Caco-2 (cell line): ENCODE data around the gene EPG5. TPM values are rescaled to one million over a fixed set of nuclear protein-coding genes. Genes with fewer than 3 reads are reported as not detected.

Experiments used
- BruUV-seq: library from RNA; stranded (reverse); fragments of 400-500 nt; replicated peaks from 2 replicates; lab custom pipeline; 2021; lab: Mats Ljungman, UMichigan
- CTCF ChIA-PET: fragments of 300-600 bp; sonication (Branson Sonifier 250); formaldehyde crosslinking; loops from one replicate; lab custom pipeline; 2022; ENCODE audit warnings: antibody characterized with exemption; lab: Charles Lee
- POLR2A ChIA-PET: fragments of 300-600 bp; sonication (Branson Sonifier 250); formaldehyde crosslinking; loops from one replicate; lab custom pipeline; 2022; ENCODE audit warnings: antibody characterized with exemption; lab: Charles Lee
- DNase-seq, 2 experiments: peaks; one replicate each; pipeline versions ENCODE4 v3.0.0 to v3.0.0-alpha.2; 2020 to 2022
- H3K27me3 ChIP-seq: replicated peaks from 2 replicates; pipeline ENCODE4 v1.6.0; 2011; ENCODE audit warnings: low read length; ENCODE audit not compliant: control insufficient read depth, insufficient read depth
- H3K36me3 ChIP-seq: 2 replicates; pipeline ENCODE4 v1.5.1; 2011; ENCODE audit warnings: low read length; ENCODE audit not compliant: control insufficient read depth, insufficient read depth
- H3K4me1 ChIP-seq: fragments of 250-450 bp; sonication (Bioruptor Pico); 2 replicates; pipeline ENCODE4 v1.5.1; 2020; ENCODE audit warnings: mild to moderate bottlenecking
- H3K4me3 ChIP-seq: 2 replicates; pipeline ENCODE4 v1.5.1; 2011; ENCODE audit warnings: low read depth, mild to moderate bottlenecking, control low read depth, low read length
- H3K9me3 ChIP-seq: fragments of 250-450 bp; sonication (Bioruptor Pico); 2 replicates; pipeline ENCODE4 v1.5.1; 2020; ENCODE audit warnings: mild to moderate bottlenecking, moderate library complexity
- H3K27ac Mint-ChIP-seq: one replicate; pipeline ENCODE4 v1.8.0; 2022; ENCODE audit warnings: mixed read lengths; ENCODE audit not compliant: unreplicated experiment
- H3K27me3 Mint-ChIP-seq: one replicate; pipeline ENCODE4 v1.8.0; 2022; ENCODE audit warnings: mixed read lengths; ENCODE audit not compliant: insufficient read depth, unreplicated experiment
- H3K36me3 Mint-ChIP-seq: one replicate; pipeline ENCODE4 v1.8.0; 2022; ENCODE audit warnings: mild to moderate bottlenecking, mixed read lengths; ENCODE audit not compliant: insufficient read depth, unreplicated experiment
- H3K4me1 Mint-ChIP-seq: one replicate; pipeline ENCODE4 v1.8.0; 2022; ENCODE audit warnings: low read depth, mixed read lengths; ENCODE audit not compliant: unreplicated experiment
- H3K4me3 Mint-ChIP-seq: one replicate; pipeline ENCODE4 v1.8.0; 2022; ENCODE audit warnings: mild to moderate bottlenecking, moderate library complexity, mixed read lengths; ENCODE audit not compliant: unreplicated experiment
- H3K9me3 Mint-ChIP-seq: one replicate; pipeline ENCODE4 v1.8.0; 2022; ENCODE audit warnings: mixed read lengths; ENCODE audit not compliant: unreplicated experiment
- intact Hi-C: fragments of 100-400 bp; cut with micrococcal nuclease; formaldehyde crosslinking; loops from one replicate; pipeline ENCODE4 v1.10.0; 2022; ENCODE audit not compliant: unreplicated experiment
- total RNA-seq: library from RNA; stranded (reverse); gene quantifications from 2 replicates; pipeline ENCODE4 v1.2.3, GENCODE V29; 2022
- TF ChIP-seq, protein P1 (sequence below), 2 experiments: fragments of 200-600 bp in 1 of 2; IDR thresholded peaks; 1 replicate in 1 of 2; 2 replicates in 1 of 2; pipeline versions ENCODE4 v1.5.1 to v1.8.0; 2011 to 2022; ENCODE audit warnings: antibody characterized with exemption in 1 of 2, control low read depth in 1 of 2, inconsistent platforms in 1 of 2, low read depth in 1 of 2, low read length in 1 of 2, mild to moderate bottlenecking in 1 of 2, moderate library complexity in 1 of 2; ENCODE audit not compliant: insufficient read depth in 1 of 2, severe bottlenecking in 1 of 2, unreplicated experiment in 1 of 2

EPG5 gene
- total RNA-seq, 1 experiment from 2014 or later, result 12.0 TPM

DNA sequence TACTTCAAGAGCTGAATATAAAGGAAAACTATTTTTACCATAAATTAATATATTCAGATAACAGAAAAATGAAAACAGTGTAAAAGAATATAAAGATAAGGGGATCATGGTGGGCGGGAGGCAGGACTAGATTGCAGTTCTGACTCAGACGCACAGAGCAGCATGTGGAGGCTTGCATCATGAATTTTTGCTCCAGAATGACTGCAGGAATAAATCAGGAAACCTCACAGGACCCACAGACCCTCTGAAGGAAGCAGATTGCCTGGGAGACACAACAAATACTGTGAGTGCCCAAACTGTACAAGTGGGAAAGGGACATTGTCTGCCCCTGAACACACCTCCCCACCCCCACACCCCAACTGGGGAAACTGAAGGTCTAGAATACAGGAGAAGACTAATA lies 160.9 kb downstream of the EPG5 start:
- Mint-ChIP-seq H3K36me3 (no peaks in the 10 kb centered on the region), H3K9me3 (peaks cover 8% of the 10 kb centered on the region), H3K27ac (no peak overlapping the region), H3K27me3 (no peaks in the 10 kb centered on the region), H3K4me1 (no peaks in the 10 kb centered on the region), H3K4me3 (no peak overlapping the region)
- intact Hi-C loops, result no loop called here
- no peak overlapping the region for H3K4me3 ChIP-seq
- no peaks in the 10 kb centered on the region for H3K9me3 ChIP-seq
- ChIA-PET CTCF (no interaction called here), POLR2A (no interaction called here)
- H3K36me3 ChIP-seq, result no peaks in the 10 kb centered on the region
- TF ChIP-seq, protein P1, sequence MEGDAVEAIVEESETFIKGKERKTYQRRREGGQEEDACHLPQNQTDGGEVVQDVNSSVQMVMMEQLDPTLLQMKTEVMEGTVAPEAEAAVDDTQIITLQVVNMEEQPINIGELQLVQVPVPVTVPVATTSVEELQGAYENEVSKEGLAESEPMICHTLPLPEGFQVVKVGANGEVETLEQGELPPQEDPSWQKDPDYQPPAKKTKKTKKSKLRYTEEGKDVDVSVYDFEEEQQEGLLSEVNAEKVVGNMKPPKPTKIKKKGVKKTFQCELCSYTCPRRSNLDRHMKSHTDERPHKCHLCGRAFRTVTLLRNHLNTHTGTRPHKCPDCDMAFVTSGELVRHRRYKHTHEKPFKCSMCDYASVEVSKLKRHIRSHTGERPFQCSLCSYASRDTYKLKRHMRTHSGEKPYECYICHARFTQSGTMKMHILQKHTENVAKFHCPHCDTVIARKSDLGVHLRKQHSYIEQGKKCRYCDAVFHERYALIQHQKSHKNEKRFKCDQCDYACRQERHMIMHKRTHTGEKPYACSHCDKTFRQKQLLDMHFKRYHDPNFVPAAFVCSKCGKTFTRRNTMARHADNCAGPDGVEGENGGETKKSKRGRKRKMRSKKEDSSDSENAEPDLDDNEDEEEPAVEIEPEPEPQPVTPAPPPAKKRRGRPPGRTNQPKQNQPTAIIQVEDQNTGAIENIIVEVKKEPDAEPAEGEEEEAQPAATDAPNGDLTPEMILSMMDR (IDR thresholded peaks at IDR 0.05; ENCODE audit: insufficient read depth in 1 of 2, low read depth in 1 of 2, low read length in 1 of 2, severe bottlenecking in 1 of 2, unreplicated experiment in 1 of 2), result no peak
- no peaks in the 10 kb centered on the region for H3K4me1 ChIP-seq
- H3K27me3 ChIP-seq, result no peaks in the 10 kb centered on the region
- no peak for DNase-seq
- BruUV-seq, result no TSS peak

DNA sequence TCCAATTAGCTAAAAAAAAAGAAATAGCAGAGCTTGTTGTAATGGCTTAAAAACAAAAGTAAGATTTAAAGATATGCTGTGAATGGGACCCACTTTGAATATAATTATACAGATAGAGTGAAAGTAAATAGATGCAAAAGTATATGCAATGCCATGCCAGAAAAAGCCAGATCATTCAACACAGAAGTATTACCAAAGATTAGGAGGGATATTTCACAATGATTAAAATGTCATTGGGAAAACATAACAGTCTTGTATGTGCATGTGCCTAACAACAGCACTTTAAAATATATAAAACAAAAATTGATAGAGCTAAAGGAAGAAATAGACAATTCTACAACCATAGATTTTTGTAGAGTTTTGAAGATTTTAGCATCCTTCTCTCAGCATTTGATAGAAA lies 161.6 kb downstream of the EPG5 start:
- no peaks in the 10 kb centered on the region for H3K27me3 Mint-ChIP-seq
- DNase-seq, result no peak
- peaks cover 8% of the 10 kb centered on the region for H3K9me3 Mint-ChIP-seq
- no TSS peak for BruUV-seq
- no peak overlapping the region for H3K4me3 ChIP-seq
- no peak overlapping the region for H3K27ac Mint-ChIP-seq
- H3K4me3 Mint-ChIP-seq, result no peak overlapping the region
- intact Hi-C loops, result no loop called here
- ChIA-PET CTCF (no interaction called here), POLR2A (no interaction called here)
- no peaks in the 10 kb centered on the region for H3K4me1 ChIP-seq
- TF ChIP-seq, protein P1 (IDR thresholded peaks at IDR 0.05; ENCODE audit: insufficient read depth in 1 of 2, low read depth in 1 of 2, low read length in 1 of 2, severe bottlenecking in 1 of 2, unreplicated experiment in 1 of 2), result no peak
- no peaks in the 10 kb centered on the region for H3K36me3 Mint-ChIP-seq
- no peaks in the 10 kb centered on the region for H3K9me3 ChIP-seq
- H3K36me3 ChIP-seq, result no peaks in the 10 kb centered on the region
- H3K4me1 Mint-ChIP-seq, result no peaks in the 10 kb centered on the region
- H3K27me3 ChIP-seq, result no peaks in the 10 kb centered on the region

DNA sequence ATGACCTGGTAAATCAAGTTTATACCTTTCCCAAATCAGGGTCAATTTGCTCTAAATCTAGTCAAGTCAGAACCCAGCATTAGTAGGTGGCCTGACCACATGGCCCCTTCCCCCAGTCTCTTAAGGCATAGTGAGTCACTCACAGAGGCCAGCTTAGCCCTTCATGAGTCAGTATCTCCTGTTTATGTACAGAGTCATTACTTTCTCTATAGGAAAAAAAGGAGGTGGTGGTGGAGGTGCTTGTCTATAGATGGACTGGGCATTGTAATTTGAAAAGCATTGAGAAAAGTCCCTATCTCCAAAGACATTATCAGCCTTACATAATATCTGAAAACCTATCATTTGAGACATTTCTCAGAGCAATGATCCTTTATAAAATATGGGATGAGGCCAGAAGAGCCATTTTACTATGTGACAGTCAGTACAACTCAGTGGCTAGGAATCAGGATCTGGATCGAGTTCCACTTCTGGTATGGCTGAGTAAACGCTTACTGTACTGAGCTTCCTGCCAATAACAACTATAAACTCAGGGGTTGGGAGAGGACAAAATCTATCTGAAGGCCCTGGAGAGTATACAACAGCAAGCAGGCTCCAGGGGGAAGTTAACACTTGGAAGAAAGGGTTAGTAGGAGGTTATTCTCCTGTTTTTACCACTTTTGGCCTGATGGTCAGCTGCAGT lies 164.2 kb downstream of the EPG5 start:
- CTCF ChIA-PET, result no interaction called here
- H3K4me3 Mint-ChIP-seq, result no peak overlapping the region

More for the DNA sequence above, 164.2 kb downstream of the EPG5 start:
- Histone ChIP-seq H3K27me3 (no peaks in the 10 kb centered on the region), H3K4me3 (no peak overlapping the region), H3K4me1 (no peaks in the 10 kb centered on the region), H3K9me3 (no peaks in the 10 kb centered on the region), H3K36me3 (no peaks in the 10 kb centered on the region)
- Mint-ChIP-seq H3K4me1 (no peaks in the 10 kb centered on the region), H3K9me3 (peaks cover 17% of the 10 kb centered on the region), H3K27me3 (no peaks in the 10 kb centered on the region), H3K27ac (no peak overlapping the region), H3K36me3 (no peaks in the 10 kb centered on the region)
- no TSS peak for BruUV-seq
- TF ChIP-seq, protein P1 (IDR thresholded peaks at IDR 0.05; ENCODE audit: insufficient read depth in 1 of 2, low read depth in 1 of 2, low read length in 1 of 2, severe bottlenecking in 1 of 2, unreplicated experiment in 1 of 2), result no peak
- no peak for DNase-seq
- intact Hi-C loops, result no loop called here
- POLR2A ChIA-PET, result no interaction called here
